ENCODE measurements around the gene ADGRD2.
"Not testable (repeated sequence)": the region's sequence is repeated elsewhere in the genome, so short reads cannot be mapped to it uniquely, and the experiment has no call there.

The ADGRD2 gene

GRCh38 chr9:124450241-124450924 is at the start of gene ADGRD2:
TSS of gene ADGRD2 (plus strand) at chr9:124450451. CDS start at chr9:124451667, 1,216 bp downstream.
- no peak for DNase-seq

GRCh38 chr9:124403246-124403645 is 47.0 kb upstream of the ADGRD2 start:
- no peak for DNase-seq

- DNase-seq, result no peak
These were observed 40.8 kb upstream of the ADGRD2 start for GRCh38 chr9:124409410-124409809.

- DNase-seq, result no peak
These were observed 39.8 kb upstream of the ADGRD2 start for GRCh38 chr9:124410321-124410913.

GRCh38 chr9:124411514-124412227 is 38.6 kb upstream of the ADGRD2 start:
- DNase-seq, result no peak

- DNase-seq, result no peak
These were observed 38.0 kb upstream of the ADGRD2 start for GRCh38 chr9:124412228-124412575.

- no peak for DNase-seq
These were observed 35.6 kb upstream of the ADGRD2 start for GRCh38 chr9:124414612-124415011.

- peak; percentile 100 for DNase-seq
These were observed 35.0 kb upstream of the ADGRD2 start, which contains the start of gene PSMB7 for GRCh38 chr9:124415102-124415851. TSS of gene PSMB7 (minus strand) at chr9:124415442. CDS start at chr9:124415425, 17 bp downstream.

GRCh38 chr9:124415852-124416484 is 34.3 kb upstream of the ADGRD2 start:
- no peak for DNase-seq

- DNase-seq, result no peak
These were observed 30.3 kb upstream of the ADGRD2 start for GRCh38 chr9:124419832-124420489.

- peak; percentile 30 for DNase-seq
These were observed 29.2 kb upstream of the ADGRD2 start for GRCh38 chr9:124420991-124421543.

GRCh38 chr9:124423155-124423554 is 27.1 kb upstream of the ADGRD2 start:
- peak; percentile 9 for DNase-seq

GRCh38 chr9:124423591-124423990 is 26.7 kb upstream of the ADGRD2 start:
- peak; percentile 35 for DNase-seq

- DNase-seq, result not testable (repeated sequence)
These were observed 24.5 kb upstream of the ADGRD2 start for GRCh38 chr9:124425733-124426132.

GRCh38 chr9:124426361-124426760 is 23.9 kb upstream of the ADGRD2 start:
- DNase-seq, result no peak

- DNase-seq, result peak; percentile 13
These were observed 23.0 kb upstream of the ADGRD2 start for GRCh38 chr9:124427281-124427680.

- peak; percentile 17 for DNase-seq
These were observed 21.3 kb upstream of the ADGRD2 start for GRCh38 chr9:124428751-124429529.

GRCh38 chr9:124429530-124429867 is 20.8 kb upstream of the ADGRD2 start:
- peak; percentile 32 for DNase-seq

GRCh38 chr9:124436320-124436719 is 13.9 kb upstream of the ADGRD2 start:
- no peak for DNase-seq

- DNase-seq, result no peak
These were observed 13.2 kb upstream of the ADGRD2 start for GRCh38 chr9:124437086-124437485.

- no peak for DNase-seq
These were observed 12.2 kb upstream of the ADGRD2 start for GRCh38 chr9:124438091-124438490.

All from activated CD8-positive, alpha-beta memory T cell treated with anti-CD3 and anti-CD28 coated beads for 24 hours (primary cell).